M059J (cell line): ENCODE data around the gene ZSWIM9. TPM values are rescaled to one million over a fixed set of nuclear protein-coding genes. Genes with fewer than 3 reads are reported as not detected.

Source experiments
- DNase-seq: peaks from one replicate; pipeline ENCODE4 v3.0.0-alpha.2; 2012; ENCODE audit warnings: low read depth
- total RNA-seq: library from RNA; depleted of rRNA; stranded (reverse); fragments of >200 nt; shearing (Covaris generic); gene quantifications from 2 replicates; pipeline ENCODE4 v1.2.3, GENCODE V29; 2014

ZSWIM9 gene
- total RNA-seq, 1 experiment from 2014 or later: 1.6 TPM

DNA sequence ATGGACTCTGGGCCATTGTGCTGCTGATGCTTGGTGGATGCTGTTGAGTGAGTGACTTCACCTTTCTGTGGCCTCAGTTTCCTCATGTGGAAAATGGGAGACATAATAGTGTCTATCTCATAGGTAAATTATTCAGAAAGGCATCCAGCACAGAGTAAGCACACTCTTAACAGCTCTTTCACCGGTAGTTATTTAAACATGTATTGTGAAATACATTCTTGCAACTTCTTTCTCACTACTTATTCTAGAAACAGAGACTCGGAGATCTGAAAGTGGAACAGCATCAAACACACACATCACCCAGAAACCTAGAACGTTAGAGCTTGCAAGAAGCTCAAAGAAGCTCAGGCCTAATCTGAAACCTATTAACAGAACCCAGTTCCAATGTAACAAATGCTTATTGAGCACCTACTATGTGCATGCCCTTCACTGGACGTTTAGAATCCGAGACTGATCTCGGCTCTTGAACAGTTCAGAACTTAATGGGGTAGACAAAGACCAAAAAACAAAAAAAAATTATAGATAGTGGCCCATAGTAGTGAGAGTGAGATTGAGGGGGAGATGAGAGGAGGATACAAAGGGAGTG lies 4.1 kb downstream of the ZSWIM9 start:
- DNase-seq: no peak

DNA sequence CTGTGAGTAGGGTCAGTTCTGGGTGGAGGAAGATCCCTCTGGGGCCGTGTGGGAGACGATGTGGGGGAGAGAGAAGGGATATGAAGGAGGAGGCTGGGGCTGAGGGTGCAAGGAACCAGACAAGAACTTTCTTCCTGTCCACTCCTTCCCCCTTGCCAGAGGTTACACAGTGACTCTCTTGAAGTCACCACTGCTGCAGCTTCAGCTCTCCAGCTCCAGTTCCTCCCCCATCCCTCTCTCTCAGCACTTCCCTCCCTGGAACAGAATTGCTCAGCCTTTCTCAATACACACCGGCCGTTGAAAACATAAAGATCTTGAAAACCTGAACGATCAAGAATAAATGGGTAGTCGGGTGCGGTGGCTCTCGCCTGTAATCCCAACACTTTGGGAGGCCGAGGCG lies 5.1 kb downstream of the ZSWIM9 start:
- DNase-seq: no peak

- DNase-seq: no peak
Measured at GRCh38 chr19:48176226-48176625, 5.7 kb downstream of the ZSWIM9 start.

GRCh38 chr19:48181505-48181904 lies 11.0 kb downstream of the ZSWIM9 start:
- no peak for DNase-seq

DNA sequence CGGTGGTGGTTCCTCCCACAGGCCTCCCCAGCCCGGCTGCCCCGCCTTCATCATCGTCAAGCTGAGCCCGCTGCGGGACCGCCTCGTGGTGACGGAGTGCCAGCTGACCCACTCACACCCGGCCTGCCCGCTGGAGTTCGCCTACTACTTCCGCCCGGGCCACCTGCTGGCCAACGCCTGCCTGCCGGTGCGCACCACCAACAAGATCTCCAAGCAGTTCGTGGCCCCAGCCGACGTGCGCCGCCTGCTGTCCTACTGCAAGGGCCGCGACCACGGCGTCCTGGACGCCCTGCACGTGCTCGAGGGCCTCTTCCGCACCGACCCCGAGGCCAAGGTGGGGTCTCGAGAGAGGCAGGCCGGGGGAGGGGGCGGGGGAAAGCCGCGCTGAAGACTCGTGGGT lies 12.0 kb downstream of the ZSWIM9 start:
- no peak for DNase-seq

DNA sequence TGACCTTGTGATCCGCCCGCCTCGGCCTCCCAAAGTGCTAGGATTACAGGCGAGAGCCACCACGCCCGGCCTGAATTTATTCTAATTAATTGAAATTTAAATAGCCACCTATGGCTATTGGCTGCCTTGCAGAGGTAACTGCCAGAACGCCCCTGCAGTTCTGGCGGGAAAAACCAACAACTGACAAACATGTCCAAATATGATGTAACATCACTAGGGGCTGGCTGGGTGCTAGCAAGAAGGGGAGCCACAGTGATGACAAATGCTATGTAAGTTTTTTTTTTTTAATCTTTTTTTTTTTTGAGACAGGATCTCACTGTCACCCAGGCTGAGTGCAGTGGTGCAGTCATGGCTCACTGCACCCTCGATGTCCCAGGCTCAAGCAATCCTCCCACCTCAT lies 12.9 kb downstream of the ZSWIM9 start:
- no peak for DNase-seq

DNA sequence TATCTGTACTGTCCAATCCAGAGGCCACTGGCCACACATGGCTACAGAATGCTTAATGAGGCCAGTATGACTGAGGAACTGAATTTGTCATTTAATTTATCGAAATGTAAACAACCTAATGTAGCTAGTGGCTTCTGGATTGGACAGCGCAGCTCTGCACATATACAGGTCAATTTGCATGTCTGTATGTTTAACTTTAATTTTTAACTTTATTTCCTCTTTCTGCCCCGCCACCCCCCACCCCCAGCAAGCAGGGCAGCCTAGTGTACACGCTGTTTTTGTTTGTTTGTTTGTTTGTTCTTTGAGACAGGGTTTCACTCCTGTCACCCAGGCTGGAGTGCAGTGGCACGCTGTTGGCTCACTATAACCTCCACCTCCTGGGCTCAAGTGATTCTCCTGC lies 15.5 kb downstream of the ZSWIM9 start:
- DNase-seq: no peak

DNA sequence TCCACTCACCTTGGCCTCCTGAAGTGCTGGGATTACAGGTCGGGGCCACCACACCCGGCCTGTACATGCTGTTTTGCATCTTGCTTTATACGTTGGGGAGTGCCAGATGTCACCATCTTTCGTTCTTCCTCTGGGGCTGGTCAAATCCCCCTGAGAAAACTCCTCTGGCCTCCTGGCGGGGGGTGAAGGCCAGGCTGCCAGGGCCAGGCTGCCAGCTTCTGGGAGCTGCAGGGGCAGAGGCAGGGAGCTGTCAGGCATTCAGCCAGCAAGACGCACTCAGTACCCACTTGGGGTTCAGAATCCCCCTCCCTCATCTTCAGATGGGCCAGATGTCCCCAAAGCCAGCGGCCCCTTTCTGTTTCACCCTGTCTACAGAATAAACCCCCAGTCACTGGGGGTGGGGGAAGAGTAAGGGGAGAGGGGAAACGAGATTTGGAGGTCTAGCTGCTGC lies 16.1 kb downstream of the ZSWIM9 start:
- no peak for DNase-seq

- DNase-seq: peak; percentile 74
Measured at GRCh38 chr19:48190288-48190884, 19.9 kb downstream of the ZSWIM9 start.

DNA sequence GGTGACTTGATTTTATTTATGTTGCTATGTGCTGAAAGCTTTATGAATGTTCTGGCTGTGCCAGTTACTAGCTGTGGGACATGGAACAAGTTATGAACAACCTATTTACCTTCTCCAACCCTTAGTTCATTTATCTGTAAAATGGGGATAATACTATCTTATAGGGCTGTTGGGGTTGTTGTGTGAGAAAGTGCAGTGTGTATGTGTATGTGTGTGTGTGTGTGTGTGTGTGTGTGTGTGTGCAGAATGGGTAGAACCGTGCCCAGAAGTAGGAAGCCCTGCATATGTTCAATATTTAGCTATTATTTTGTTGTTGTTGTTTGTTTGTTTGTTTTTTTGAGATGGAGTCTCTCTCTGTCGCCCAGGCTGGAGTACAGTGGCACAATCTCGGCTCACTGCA lies 20.4 kb downstream of the ZSWIM9 start:
- no peak for DNase-seq

- no peak for DNase-seq
Measured at GRCh38 chr19:48192750-48193149, 22.3 kb downstream of the ZSWIM9 start.

GRCh38 chr19:48194041-48194843 lies 23.8 kb downstream of the ZSWIM9 start:
- no peak for DNase-seq

GRCh38 chr19:48194844-48195830 lies 24.7 kb downstream of the ZSWIM9 start:
- DNase-seq: no peak

DNA sequence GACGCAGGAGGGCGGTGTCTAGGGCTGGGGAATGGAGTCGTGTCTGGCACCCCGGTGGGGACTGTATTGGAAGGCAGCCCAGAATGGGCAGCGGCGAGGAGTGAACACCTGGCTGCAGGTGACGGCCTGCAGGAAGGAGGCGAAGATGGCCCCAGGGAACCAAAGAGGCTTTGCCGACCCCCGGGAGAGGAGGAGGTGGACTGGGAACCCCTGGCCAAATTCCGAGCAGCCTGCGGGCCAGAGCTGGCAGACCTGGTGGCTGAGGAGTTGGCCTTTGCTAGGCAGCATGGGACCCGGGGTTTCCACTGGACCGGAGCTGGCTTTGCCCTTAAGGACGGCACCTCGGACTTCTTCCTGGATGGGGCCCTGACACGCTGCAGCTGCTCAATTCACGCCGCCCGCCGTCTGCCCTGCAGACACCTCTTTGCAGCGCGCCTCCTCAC lies 25.9 kb downstream of the ZSWIM9 start:
- no peak for DNase-seq

GRCh38 chr19:48196933-48197665 lies 26.6 kb downstream of the ZSWIM9 start:
- no peak for DNase-seq

GRCh38 chr19:48203222-48203793 lies 32.8 kb downstream of the ZSWIM9 start:
- no peak for DNase-seq

GRCh38 chr19:48203794-48204628 lies 33.5 kb downstream of the ZSWIM9 start:
- DNase-seq: peak; percentile 98

GRCh38 chr19:48206397-48207093 lies 36.1 kb downstream of the ZSWIM9 start:
- DNase-seq: peak; percentile 24

DNA sequence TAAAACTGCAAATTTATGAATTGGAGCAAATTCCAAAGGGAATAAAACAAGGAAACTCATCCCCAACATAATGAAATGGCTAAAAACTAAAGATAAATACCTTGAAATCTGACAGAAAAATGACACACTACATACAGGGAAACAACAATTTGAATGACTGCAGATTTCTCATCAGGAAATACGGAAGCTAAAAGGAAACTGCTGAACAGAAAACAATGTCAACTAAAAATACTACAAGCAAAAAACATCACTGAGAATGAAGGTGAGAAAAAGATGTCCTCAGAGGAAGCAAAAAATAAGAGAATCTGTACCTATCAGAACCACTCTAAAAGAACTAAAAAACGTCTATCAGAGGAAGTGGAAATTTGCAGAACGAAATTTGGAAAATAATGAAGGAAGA lies 39.5 kb downstream of the ZSWIM9 start:
- DNase-seq: no peak
